Subcutaneous preadipocyte (primary cell): Measurements from ENCODE around the gene SLC51B. TPM values are rescaled to one million over a fixed set of nuclear protein-coding genes. Genes with fewer than 3 reads are reported as not detected.

Source experiments
- total RNA-seq: library from RNA; depleted of rRNA; stranded (reverse); fragments of >200 nt; gene quantifications from 2 replicates; pipeline ENCODE4 v1.2.3, GENCODE V29; 2012

The SLC51B gene
- total RNA-seq: not detected in 2 replicates

GRCh38 chr15:65044724-65045481, at the start of gene SLC51B:
TSS of gene SLC51B (plus strand) at chr15:65045387. CDS start at chr15:65050005, 4,618 bp downstream.

DNA sequence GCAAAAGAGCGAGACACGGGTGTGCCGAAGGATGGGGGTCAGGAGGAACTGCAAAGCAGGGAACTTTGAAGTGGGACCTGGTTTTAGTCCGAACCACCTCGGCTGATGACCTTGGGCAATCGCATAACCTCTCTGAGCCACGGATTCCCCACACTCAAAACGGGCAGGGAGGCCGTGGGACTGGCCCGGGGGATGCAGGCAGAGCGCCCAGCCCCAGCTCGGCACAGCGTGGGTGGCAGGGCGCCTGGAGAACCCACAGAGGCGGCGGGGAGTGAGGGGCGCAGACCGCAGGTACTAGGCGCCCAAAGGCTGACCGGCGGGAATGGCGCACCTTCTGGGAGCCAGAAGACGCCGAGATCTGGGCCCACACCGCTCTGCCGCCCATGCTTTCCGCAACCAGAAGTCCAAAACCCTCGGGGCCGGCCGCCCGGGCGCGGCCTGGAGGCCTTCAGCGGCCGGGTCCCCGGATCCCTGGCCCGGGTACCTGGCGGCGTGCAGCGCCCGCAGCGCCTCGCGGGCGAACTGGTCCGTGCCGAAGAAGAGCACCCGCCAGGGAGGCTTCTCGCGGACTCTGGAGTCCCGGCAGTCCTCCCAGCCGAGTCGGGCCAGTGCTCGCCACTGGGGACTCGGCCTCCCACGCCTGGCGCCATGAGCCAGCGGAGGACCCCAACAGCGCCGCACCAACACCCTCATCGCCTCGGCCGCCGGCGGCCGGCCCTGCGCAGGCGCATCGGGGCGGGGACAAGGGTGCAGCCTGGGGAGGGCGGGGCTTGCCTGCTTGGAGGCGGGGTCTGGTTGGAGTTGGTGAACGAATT, 16.1 kb upstream of the SLC51B start, which contains the start of gene MTFMT:
MTFMT (minus strand) TSS at position 719 of the 815 bp plus-strand sequence; CDS start at position 693, 26 bp downstream.

DNA sequence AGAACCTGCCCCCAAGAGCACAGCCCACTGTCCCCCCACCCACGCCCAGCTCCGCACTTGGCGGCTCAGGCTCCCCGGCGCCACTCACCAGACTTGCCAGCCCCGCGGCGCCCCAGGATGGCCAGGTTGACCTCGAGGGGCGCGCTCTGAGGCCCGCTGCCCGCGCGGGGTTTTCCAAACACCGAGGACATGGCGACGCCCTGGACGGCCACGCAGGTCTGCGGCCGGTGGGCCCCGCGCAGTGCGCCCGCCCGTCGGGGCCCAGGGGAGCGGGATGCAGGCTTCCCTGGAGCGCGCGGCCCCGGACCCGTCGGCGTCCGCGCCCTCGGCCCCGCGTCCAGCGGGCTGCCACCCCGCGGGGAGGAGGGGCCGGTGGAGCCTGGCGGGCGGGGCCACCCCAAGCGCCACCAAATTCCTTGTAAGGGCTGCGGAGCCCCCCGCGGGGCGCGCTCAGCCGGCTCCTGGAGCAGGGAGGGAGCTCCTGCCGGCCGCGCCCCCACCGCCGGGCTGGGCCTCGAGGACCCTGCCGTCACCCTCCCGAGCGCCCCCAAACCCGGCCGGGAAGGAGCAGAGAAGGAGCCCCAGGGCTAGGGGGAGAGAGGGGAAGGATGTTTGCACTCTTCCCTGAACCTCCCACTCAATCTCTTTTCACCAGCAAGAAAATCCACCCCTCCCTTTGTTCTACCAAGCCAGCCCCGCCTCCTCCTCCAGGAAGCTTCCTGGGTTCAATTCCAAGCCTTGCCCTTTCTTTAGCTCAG, 22.6 kb downstream of the SLC51B start, which contains the start of gene RASL12:
RASL12 (minus strand) TSS at position 347 of the 758 bp plus-strand sequence; CDS start at position 191, 156 bp downstream.

DNA sequence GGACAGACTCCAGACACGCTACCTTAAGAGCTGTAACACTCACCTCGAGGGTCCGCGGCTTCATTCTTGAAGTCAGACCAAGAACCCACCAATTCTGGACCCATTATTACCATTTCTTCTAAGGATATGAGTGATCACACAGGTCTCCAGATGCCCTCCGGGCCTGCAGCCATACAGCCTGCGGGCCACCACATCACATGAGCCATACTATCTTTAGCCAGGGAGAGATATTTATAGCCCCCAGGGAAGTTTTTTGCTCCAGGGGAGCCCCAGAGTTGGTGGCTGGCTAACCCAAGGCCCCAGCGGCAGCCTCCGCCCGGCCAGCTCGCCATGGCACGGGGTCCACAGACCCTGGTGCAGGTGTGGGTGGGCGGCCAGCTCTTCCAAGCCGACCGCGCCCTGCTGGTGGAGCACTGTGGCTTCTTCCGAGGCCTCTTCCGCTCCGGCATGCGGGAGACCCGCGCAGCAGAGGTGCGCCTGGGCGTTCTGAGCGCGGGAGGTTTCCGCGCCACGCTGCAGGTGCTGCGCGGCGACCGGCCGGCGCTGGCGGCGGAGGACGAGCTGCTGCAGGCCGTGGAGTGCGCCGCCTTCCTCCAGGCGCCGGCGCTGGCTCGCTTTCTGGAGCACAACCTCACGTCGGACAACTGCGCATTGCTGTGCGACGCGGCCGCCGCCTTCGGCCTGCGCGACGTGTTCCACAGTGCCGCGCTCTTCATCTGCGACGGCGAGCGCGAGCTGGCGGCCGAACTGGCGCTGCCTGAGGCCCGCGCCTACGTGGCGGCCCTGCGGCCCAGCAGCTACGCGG, 31.5 kb downstream of the SLC51B start, which contains the start of gene KBTBD13:
KBTBD13 (plus strand) TSS at position 261 of the 805 bp plus-strand sequence; CDS start at position 331, 70 bp downstream.

Other genes starting within 250 kb of the SLC51B start
- 13.2 and 16.4 TPM in 2 replicates for gene PIF1, start 219.7 kb upstream of the SLC51B start, total RNA-seq
- 22.8 and 29.9 TPM in 2 replicates for gene PLEKHO2, start 203.5 kb upstream of the SLC51B start, total RNA-seq
- gene ANKDD1A, start 133.5 kb upstream of the SLC51B start, total RNA-seq: 6.1 and 7.0 TPM in 2 replicates
- 88.4 and 97.7 TPM in 2 replicates for gene SPG21, start 55.5 kb upstream of the SLC51B start, total RNA-seq
- gene MTFMT, start 15.7 kb upstream of the SLC51B start, total RNA-seq: 22.4 and 24.2 TPM in 2 replicates
- gene RASL12, start 22.6 kb downstream of the SLC51B start, total RNA-seq: 3.7 and 6.6 TPM in 2 replicates
- gene KBTBD13, start 31.4 kb downstream of the SLC51B start, total RNA-seq: not detected in 2 replicates
- gene UBAP1L, start 69.8 kb downstream of the SLC51B start, total RNA-seq: 2.2 TPM in 2 replicates
- 18.7 and 26.6 TPM in 2 replicates for gene PDCD7, start 88.4 kb downstream of the SLC51B start, total RNA-seq
- 33.2 and 50.3 TPM in 2 replicates for gene CLPX, start 140.0 kb downstream of the SLC51B start, total RNA-seq
- 0.20 and 1.5 TPM in 2 replicates for gene CILP, start 166.1 kb downstream of the SLC51B start, total RNA-seq
- gene PARP16, start 241.5 kb downstream of the SLC51B start, total RNA-seq: 2.2 and 2.9 TPM in 2 replicates